ENCODE data around the gene OXER1. TPM values are rescaled to one million over a fixed set of nuclear protein-coding genes. Genes with fewer than 3 reads are reported as not detected.

The OXER1 gene
- total RNA-seq, 4 donors from 2014 or later: 0.56 TPM; not detected in 3

DNA sequence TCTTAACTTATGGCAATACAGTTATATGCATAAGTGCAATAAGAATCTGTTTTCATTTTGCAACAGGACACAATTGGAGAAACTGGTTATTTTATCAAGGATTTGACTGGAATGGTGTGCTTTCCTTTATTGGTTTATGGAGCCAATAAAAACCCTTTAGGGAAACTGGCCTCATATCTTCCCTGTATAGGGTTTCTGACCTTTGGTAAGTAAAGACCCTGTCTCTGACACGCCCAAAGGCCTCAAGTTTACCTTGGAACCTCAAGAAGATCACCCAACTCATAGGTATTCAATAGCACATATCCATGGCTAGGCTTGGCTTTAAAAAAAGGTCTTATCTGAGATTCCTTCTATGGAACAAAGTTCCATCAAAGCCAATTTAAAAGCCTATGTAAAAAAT, 17.2 kb upstream of the OXER1 start:
- intact Hi-C loops (cut with DNase I; ENCODE audit: low total_unique reads) (no loop called here), in situ Hi-C loops (cut with MboI; ENCODE audit: low sequenced_read_pairs in 4 of 4) (no loop called here)
- no peaks in the 10 kb centered on the region for H3K36me3 ChIP-seq
- TF ChIP-seq, protein P1, sequence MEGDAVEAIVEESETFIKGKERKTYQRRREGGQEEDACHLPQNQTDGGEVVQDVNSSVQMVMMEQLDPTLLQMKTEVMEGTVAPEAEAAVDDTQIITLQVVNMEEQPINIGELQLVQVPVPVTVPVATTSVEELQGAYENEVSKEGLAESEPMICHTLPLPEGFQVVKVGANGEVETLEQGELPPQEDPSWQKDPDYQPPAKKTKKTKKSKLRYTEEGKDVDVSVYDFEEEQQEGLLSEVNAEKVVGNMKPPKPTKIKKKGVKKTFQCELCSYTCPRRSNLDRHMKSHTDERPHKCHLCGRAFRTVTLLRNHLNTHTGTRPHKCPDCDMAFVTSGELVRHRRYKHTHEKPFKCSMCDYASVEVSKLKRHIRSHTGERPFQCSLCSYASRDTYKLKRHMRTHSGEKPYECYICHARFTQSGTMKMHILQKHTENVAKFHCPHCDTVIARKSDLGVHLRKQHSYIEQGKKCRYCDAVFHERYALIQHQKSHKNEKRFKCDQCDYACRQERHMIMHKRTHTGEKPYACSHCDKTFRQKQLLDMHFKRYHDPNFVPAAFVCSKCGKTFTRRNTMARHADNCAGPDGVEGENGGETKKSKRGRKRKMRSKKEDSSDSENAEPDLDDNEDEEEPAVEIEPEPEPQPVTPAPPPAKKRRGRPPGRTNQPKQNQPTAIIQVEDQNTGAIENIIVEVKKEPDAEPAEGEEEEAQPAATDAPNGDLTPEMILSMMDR (IDR thresholded peaks at IDR 0.05 in 4 of 5, conservative IDR thresholded peaks at IDR 0.05 in 1 of 5): no peak
- no peak for TF ChIP-seq POLR2A (IDR thresholded peaks at IDR 0.05)
- H3K9me3 ChIP-seq: no peaks in the 10 kb centered on the region
- H3K27ac ChIP-seq: no peak overlapping the region
- DNase-seq (no peak), ATAC-seq (no peak)
- no peaks in the 10 kb centered on the region for H3K4me1 ChIP-seq
- no peak overlapping the region for H3K4me3 ChIP-seq
- no peaks in the 10 kb centered on the region for H3K27me3 ChIP-seq

- Histone ChIP-seq H3K36me3 (no peaks in the 10 kb centered on the region), H3K4me1 (no peaks in the 10 kb centered on the region), H3K27me3 (no peaks in the 10 kb centered on the region), H3K4me3 (no peak overlapping the region), H3K27ac (peak overlapping the region in 3 of 4 donors; percentile 21 to 63 (median 60)), H3K9me3 (no peaks in the 10 kb centered on the region)
- ATAC-seq (peak; percentile 84 to 90), DNase-seq (peak in 1 of 2 donors; percentile 62)
- in situ Hi-C loops (cut with MboI; ENCODE audit: low sequenced_read_pairs in 4 of 4): no loop called here
- intact Hi-C loops (cut with DNase I; ENCODE audit: low total_unique reads): no loop called here
- TF ChIP-seq, protein P1 (IDR thresholded peaks at IDR 0.05 in 4 of 5, conservative IDR thresholded peaks at IDR 0.05 in 1 of 5): no peak
- TF ChIP-seq POLR2A (IDR thresholded peaks at IDR 0.05): no peak
Measured at GRCh38 chr2:42777883-42778805, 14.2 kb upstream of the OXER1 start.

GRCh38 chr2:42775810-42776209, 11.9 kb upstream of the OXER1 start:
- Histone ChIP-seq H3K36me3 (no peaks in the 10 kb centered on the region), H3K4me3 (no peak overlapping the region), H3K27ac (no peak overlapping the region), H3K9me3 (no peaks in the 10 kb centered on the region), H3K4me1 (no peaks in the 10 kb centered on the region), H3K27me3 (no peaks in the 10 kb centered on the region)
- no peak for DNase-seq
- in situ Hi-C loops (cut with MboI; ENCODE audit: low sequenced_read_pairs in 4 of 4): no loop called here
- no peak for TF ChIP-seq POLR2A (IDR thresholded peaks at IDR 0.05)
- TF ChIP-seq, protein P1 (IDR thresholded peaks at IDR 0.05 in 4 of 5, conservative IDR thresholded peaks at IDR 0.05 in 1 of 5): no peak
- intact Hi-C loops (cut with DNase I; ENCODE audit: low total_unique reads): no loop called here
- ATAC-seq: no peak

GRCh38 chr2:42775186-42775585, 11.3 kb upstream of the OXER1 start:
- no peak for ATAC-seq

More at GRCh38 chr2:42775186-42775585, 11.3 kb upstream of the OXER1 start:
- intact Hi-C loops (cut with DNase I; ENCODE audit: low total_unique reads) (no loop called here), in situ Hi-C loops (cut with MboI; ENCODE audit: low sequenced_read_pairs in 4 of 4) (no loop called here)
- Histone ChIP-seq H3K4me1 (no peaks in the 10 kb centered on the region), H3K36me3 (no peaks in the 10 kb centered on the region), H3K9me3 (no peaks in the 10 kb centered on the region), H3K4me3 (no peak overlapping the region), H3K27me3 (no peaks in the 10 kb centered on the region), H3K27ac (no peak overlapping the region)
- TF ChIP-seq, protein P1 (IDR thresholded peaks at IDR 0.05 in 4 of 5, conservative IDR thresholded peaks at IDR 0.05 in 1 of 5): no peak
- no peak for DNase-seq
